ENCODE results near the gene TP53AIP1. TPM values are rescaled to one million over a fixed set of nuclear protein-coding genes. Genes with fewer than 3 reads are reported as not detected.

Gene TP53AIP1
- total and polyA plus RNA-seq, 5 experiments from 2014 or later, result not detected

- H3K9me3 Mint-ChIP-seq, result no peaks in the 10 kb centered on the region
- no peak overlapping the region for H3K27ac Mint-ChIP-seq
- POLR2A ChIA-PET, result no interaction called here
- H3K4me3 Mint-ChIP-seq, result no peak overlapping the region
- peaks cover 2 to 16% (median 11%) of the 10 kb centered on the region in 5 donors for H3K27me3 Mint-ChIP-seq
- no peak for ATAC-seq
- H3K4me1 Mint-ChIP-seq, result no peaks in the 10 kb centered on the region
- H3K36me3 Mint-ChIP-seq, result no peaks in the 10 kb centered on the region
- DNase-seq, result no peak
These were observed 2.1 kb downstream of the TP53AIP1 start for GRCh38 chr11:128940603-128941002.

GRCh38 chr11:128940156-128940555 lies 2.5 kb downstream of the TP53AIP1 start:
- no peak for DNase-seq
- no peak for ATAC-seq
- no peaks in the 10 kb centered on the region for H3K4me1 Mint-ChIP-seq
- no peak overlapping the region for H3K4me3 Mint-ChIP-seq
- POLR2A ChIA-PET, result no interaction called here
- H3K9me3 Mint-ChIP-seq, result no peaks in the 10 kb centered on the region
- H3K27ac Mint-ChIP-seq, result no peak overlapping the region
- no peaks in the 10 kb centered on the region for H3K36me3 Mint-ChIP-seq
- H3K27me3 Mint-ChIP-seq, result peaks cover 1 to 12% (median 11%) of the 10 kb centered on the region in 5 donors

- no peak for ATAC-seq
- H3K36me3 Mint-ChIP-seq, result no peaks in the 10 kb centered on the region
- H3K4me3 Mint-ChIP-seq, result no peak overlapping the region
- H3K27me3 Mint-ChIP-seq, result peaks cover 1 to 10% (median 5%) of the 10 kb centered on the region in 5 donors
- no peaks in the 10 kb centered on the region for H3K4me1 Mint-ChIP-seq
- H3K9me3 Mint-ChIP-seq, result no peaks in the 10 kb centered on the region
- no peak overlapping the region for H3K27ac Mint-ChIP-seq
- DNase-seq, result no peak
- POLR2A ChIA-PET, result no interaction called here
These were observed 3.1 kb downstream of the TP53AIP1 start for GRCh38 chr11:128939591-128939990.

- peaks cover 0 to 9% (median 0%) of the 10 kb centered on the region in 5 donors for H3K27me3 Mint-ChIP-seq
- POLR2A ChIA-PET, result no interaction called here
- no peak for ATAC-seq
- peaks cover 0 to 2% (median 0%) of the 10 kb centered on the region in 9 donors for H3K9me3 Mint-ChIP-seq
- H3K4me3 Mint-ChIP-seq, result no peak overlapping the region
- H3K36me3 Mint-ChIP-seq, result no peaks in the 10 kb centered on the region
- H3K4me1 Mint-ChIP-seq, result no peaks in the 10 kb centered on the region
- no peak overlapping the region for H3K27ac Mint-ChIP-seq
- no peak for DNase-seq
These were observed 4.3 kb downstream of the TP53AIP1 start for GRCh38 chr11:128938156-128938885.

- Mint-ChIP-seq H3K4me3 (no peak overlapping the region), H3K4me1 (no peaks in the 10 kb centered on the region), H3K27me3 (peaks cover 0 to 9% (median 0%) of the 10 kb centered on the region in 5 donors), H3K9me3 (peaks cover 0 to 2% (median 0%) of the 10 kb centered on the region in 9 donors), H3K27ac (no peak overlapping the region), H3K36me3 (no peaks in the 10 kb centered on the region)
- ATAC-seq (no peak), DNase-seq (no peak)
- POLR2A ChIA-PET, result no interaction called here
These were observed 5.2 kb downstream of the TP53AIP1 start for GRCh38 chr11:128937480-128937879.

- Mint-ChIP-seq H3K4me1 (no peaks in the 10 kb centered on the region), H3K4me3 (no peak overlapping the region), H3K27ac (no peak overlapping the region), H3K27me3 (peaks cover 0 to 9% (median 0%) of the 10 kb centered on the region in 5 donors), H3K9me3 (peaks cover 0 to 2% (median 0%) of the 10 kb centered on the region in 9 donors), H3K36me3 (no peaks in the 10 kb centered on the region)
- no peak for DNase-seq
- POLR2A ChIA-PET, result no interaction called here
- no peak for ATAC-seq
These were observed 5.9 kb downstream of the TP53AIP1 start for GRCh38 chr11:128936606-128937251.

- no peak for ATAC-seq
- Mint-ChIP-seq H3K9me3 (peaks cover 0 to 2% (median 0%) of the 10 kb centered on the region in 9 donors), H3K4me1 (no peaks in the 10 kb centered on the region), H3K4me3 (no peak overlapping the region), H3K27ac (no peak overlapping the region), H3K27me3 (peaks cover 0 to 6% (median 1%) of the 10 kb centered on the region in 5 donors), H3K36me3 (no peaks in the 10 kb centered on the region)
- POLR2A ChIA-PET, result no interaction called here
- no peak for DNase-seq
These were observed 7.7 kb downstream of the TP53AIP1 start for GRCh38 chr11:128934926-128935325.

GRCh38 chr11:128934351-128934750 lies 8.3 kb downstream of the TP53AIP1 start:
- Mint-ChIP-seq H3K27ac (peak overlapping the region in 1 of 10 donors; percentile 30), H3K4me3 (no peak overlapping the region)
- POLR2A ChIA-PET, result no interaction called here

GRCh38 chr11:128933481-128934178 lies 9.0 kb downstream of the TP53AIP1 start:
- ATAC-seq, result no peak
- H3K27ac Mint-ChIP-seq, result no peak overlapping the region
- POLR2A ChIA-PET, result no interaction called here
- no peak for DNase-seq
- H3K9me3 Mint-ChIP-seq, result peaks cover 0 to 2% (median 0%) of the 10 kb centered on the region in 9 donors
- H3K27me3 Mint-ChIP-seq, result peaks cover 0 to 12% (median 2%) of the 10 kb centered on the region in 5 donors
- no peaks in the 10 kb centered on the region for H3K36me3 Mint-ChIP-seq
- H3K4me3 Mint-ChIP-seq, result no peak overlapping the region
- peaks cover 1 to 6% (median 3%) of the 10 kb centered on the region in 4 donors for H3K4me1 Mint-ChIP-seq

More at GRCh38 chr11:128934351-128934750, 8.3 kb downstream of the TP53AIP1 start:
- H3K9me3 Mint-ChIP-seq, result peaks cover 0 to 2% (median 0%) of the 10 kb centered on the region in 9 donors
- H3K36me3 Mint-ChIP-seq, result no peaks in the 10 kb centered on the region
- DNase-seq, result no peak
- peaks cover 0 to 2% (median under 1%) of the 10 kb centered on the region in 4 donors for H3K4me1 Mint-ChIP-seq
- peaks cover 0 to 10% (median 2%) of the 10 kb centered on the region in 5 donors for H3K27me3 Mint-ChIP-seq
- no peak for ATAC-seq

GRCh38 chr11:128931668-128932067 lies 11.0 kb downstream of the TP53AIP1 start:
- POLR2A ChIA-PET, result interaction anchor here (0.6 kb wide), 1 partner anchor 544 kb away, joined by 3 read pairs; no protein-coding TSS in a partner anchor
- peak overlapping the region in 1 of 10 donors; percentile 22 for H3K27ac Mint-ChIP-seq
- H3K27me3 Mint-ChIP-seq, result peaks cover 0 to 12% (median 2%) of the 10 kb centered on the region in 5 donors
- DNase-seq (no peak), ATAC-seq (no peak)
- peaks cover 6 to 14% (median 11%) of the 10 kb centered on the region in 4 donors for H3K4me1 Mint-ChIP-seq
- no peaks in the 10 kb centered on the region for H3K36me3 Mint-ChIP-seq
- no peak overlapping the region for H3K4me3 Mint-ChIP-seq
- peaks cover 0 to 2% (median 0%) of the 10 kb centered on the region in 9 donors for H3K9me3 Mint-ChIP-seq

- H3K27ac Mint-ChIP-seq, result no peak overlapping the region
These were observed 11.6 kb downstream of the TP53AIP1 start for GRCh38 chr11:128931066-128931465.

GRCh38 chr11:128929991-128930390 lies 12.7 kb downstream of the TP53AIP1 start:
- no peak overlapping the region for H3K27ac Mint-ChIP-seq
- no peaks in the 10 kb centered on the region for H3K36me3 Mint-ChIP-seq
- POLR2A ChIA-PET, result no interaction called here
- peaks cover 0 to 12% (median 2%) of the 10 kb centered on the region in 5 donors for H3K27me3 Mint-ChIP-seq
- DNase-seq (no peak), ATAC-seq (no peak)
- H3K4me3 Mint-ChIP-seq, result no peak overlapping the region
- H3K4me1 Mint-ChIP-seq, result peaks cover 6 to 14% (median 11%) of the 10 kb centered on the region in 4 donors
- peaks cover 0 to 2% (median 0%) of the 10 kb centered on the region in 9 donors for H3K9me3 Mint-ChIP-seq

More at GRCh38 chr11:128931066-128931465, 11.6 kb downstream of the TP53AIP1 start:
- DNase-seq (no peak), ATAC-seq (no peak)
- no peaks in the 10 kb centered on the region for H3K36me3 Mint-ChIP-seq
- peaks cover 6 to 14% (median 11%) of the 10 kb centered on the region in 4 donors for H3K4me1 Mint-ChIP-seq
- peaks cover 0 to 12% (median 2%) of the 10 kb centered on the region in 5 donors for H3K27me3 Mint-ChIP-seq
- H3K9me3 Mint-ChIP-seq, result peaks cover 0 to 2% (median 0%) of the 10 kb centered on the region in 9 donors
- POLR2A ChIA-PET, result no interaction called here
- no peak overlapping the region for H3K4me3 Mint-ChIP-seq
